Measurements from ENCODE around the gene ACTRT3. TPM values are rescaled to one million over a fixed set of nuclear protein-coding genes. Genes with fewer than 3 reads are reported as not detected.
"Not testable (repeated sequence)": the region's sequence is repeated elsewhere in the genome, so short reads cannot be mapped to it uniquely, and the experiment has no call there.

ACTRT3 gene
- total RNA-seq, 1 experiment from 2014 or later, result 0.34 TPM

GRCh38 chr3:169739067-169739466 is 30.3 kb downstream of the ACTRT3 start:
- no peak for DNase-seq (ENCODE audit: low read depth)
- in situ Hi-C loops (cut with HindIII; ENCODE audit: low pct_unique_long_range_greater_than_20kb, low sequenced_read_pairs), result no loop called here

- DNase-seq (ENCODE audit: low read depth); in situ Hi-C loops (cut with HindIII; ENCODE audit: low pct_unique_long_range_greater_than_20kb, low sequenced_read_pairs): not testable (repeated sequence)
These were observed 37.5 kb downstream of the ACTRT3 start for GRCh38 chr3:169731857-169732256.

GRCh38 chr3:169722724-169723123 is 46.6 kb downstream of the ACTRT3 start:
- in situ Hi-C loops (cut with HindIII; ENCODE audit: low pct_unique_long_range_greater_than_20kb, low sequenced_read_pairs), result no loop called here
- DNase-seq (ENCODE audit: low read depth), result no peak

DNA sequence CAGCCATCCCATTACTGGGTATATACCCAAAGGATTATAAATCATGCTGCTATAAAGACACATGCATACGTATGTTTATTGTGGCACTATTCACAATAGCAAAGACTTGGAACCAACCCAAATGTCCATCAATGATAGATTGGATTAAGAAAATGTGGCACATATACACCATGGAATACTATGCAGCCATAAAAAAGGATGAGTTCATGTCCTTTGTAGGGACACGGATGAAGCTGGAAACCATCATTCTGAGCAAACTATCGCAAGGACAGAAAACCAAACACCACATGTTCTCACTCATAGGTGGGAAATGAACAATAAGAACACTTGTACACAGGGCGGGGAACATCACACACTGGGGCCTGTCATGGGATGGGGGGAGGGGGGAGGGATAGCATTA is 50.9 kb downstream of the ACTRT3 start:
- in situ Hi-C loops (cut with HindIII; ENCODE audit: low pct_unique_long_range_greater_than_20kb, low sequenced_read_pairs); DNase-seq (ENCODE audit: low read depth): not testable (repeated sequence)

Other genes starting within 250 kb of the ACTRT3 start
- 1.1 and 3.6 TPM in 2 replicates for gene MECOM, start 105.8 kb downstream of the ACTRT3 start, total RNA-seq (2014; rRNA removed; shearing (Covaris generic); ENCODE audit: low replicate concordance)
- 158 and 246 TPM in 2 replicates for gene TERC, start 4.5 kb downstream of the ACTRT3 start, total RNA-seq (2014; rRNA removed; shearing (Covaris generic); ENCODE audit: low replicate concordance)
- 17.0 and 17.8 TPM in 2 replicates for gene MYNN, start 3.8 kb upstream of the ACTRT3 start, total RNA-seq (2014; rRNA removed; shearing (Covaris generic); ENCODE audit: low replicate concordance)
- gene LRRIQ4, start 43.3 kb upstream of the ACTRT3 start, total RNA-seq (2014; rRNA removed; shearing (Covaris generic); ENCODE audit: low replicate concordance), result not detected in 2 replicates
- gene LRRC34, start 43.3 kb upstream of the ACTRT3 start, total RNA-seq (2014; rRNA removed; shearing (Covaris generic); ENCODE audit: low replicate concordance), result 12.0 and 13.2 TPM in 2 replicates
- gene LRRC31, start 100.4 kb upstream of the ACTRT3 start, total RNA-seq (2014; rRNA removed; shearing (Covaris generic); ENCODE audit: low replicate concordance), result 0.47 and 0.98 TPM in 2 replicates
- gene SAMD7, start 142.0 kb upstream of the ACTRT3 start, total RNA-seq (2014; rRNA removed; shearing (Covaris generic); ENCODE audit: low replicate concordance), result not detected in 2 replicates
- gene SEC62, start 197.2 kb upstream of the ACTRT3 start, total RNA-seq (2014; rRNA removed; shearing (Covaris generic); ENCODE audit: low replicate concordance), result 10.3 and 16.8 TPM in 2 replicates

Measured in Caki2 (cell line).